Activated T-helper 9 cell treated with anti-CD3 and anti-CD28 coated beads, Interleukin-2, amount 50 U/mL, for 16 hours (primary cell): ENCODE measurements around the gene ABCB7.
"Not testable (repeated sequence)": the region's sequence is repeated elsewhere in the genome, so short reads cannot be mapped to it uniquely, and the experiment has no call there.

Source experiments
- DNase-seq: peaks from one replicate; pipeline ENCODE4 v3.0.0-alpha.2; 2020; ENCODE audit warnings: low read depth

ABCB7 gene

DNA sequence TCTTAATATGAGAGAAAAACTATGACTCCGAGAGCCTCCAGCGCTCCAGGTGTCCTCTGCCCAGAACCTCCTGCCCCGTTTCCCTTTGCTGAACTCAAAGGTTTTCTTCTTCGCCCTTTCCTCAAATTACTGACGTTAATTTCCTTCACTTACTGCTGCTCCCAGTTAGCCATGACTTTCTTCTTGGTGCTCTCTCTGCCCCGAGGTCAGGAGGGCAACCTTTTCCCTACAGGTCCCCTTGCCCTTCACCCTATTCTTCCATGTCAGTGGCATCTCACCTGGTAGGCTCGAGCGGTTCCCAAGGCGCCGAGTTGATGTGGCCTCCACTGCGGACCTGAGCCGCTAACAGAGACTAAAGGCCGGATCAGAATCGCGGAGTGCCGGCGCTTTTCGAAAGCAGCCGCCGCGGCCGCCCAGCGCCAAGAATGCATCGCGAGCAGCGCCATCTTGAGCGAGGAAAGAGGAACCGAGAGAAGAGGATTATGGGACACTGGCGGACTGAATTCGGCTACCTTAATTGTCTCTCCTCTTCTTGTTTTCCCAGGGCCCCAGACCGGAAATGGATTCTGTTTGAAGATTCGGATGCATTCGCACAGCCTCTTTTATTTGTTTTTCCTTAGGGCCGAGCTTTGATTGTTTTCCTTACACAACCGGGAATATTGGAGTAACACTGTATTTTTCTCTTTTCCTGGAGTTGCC lies at the start of gene ABCB7:
Gene ABCB7 (minus strand): TSS at position 457 of the 699 bp plus-strand sequence. CDS start 11 bp downstream, at position 446.
- DNase-seq: peak; percentile 34

DNA sequence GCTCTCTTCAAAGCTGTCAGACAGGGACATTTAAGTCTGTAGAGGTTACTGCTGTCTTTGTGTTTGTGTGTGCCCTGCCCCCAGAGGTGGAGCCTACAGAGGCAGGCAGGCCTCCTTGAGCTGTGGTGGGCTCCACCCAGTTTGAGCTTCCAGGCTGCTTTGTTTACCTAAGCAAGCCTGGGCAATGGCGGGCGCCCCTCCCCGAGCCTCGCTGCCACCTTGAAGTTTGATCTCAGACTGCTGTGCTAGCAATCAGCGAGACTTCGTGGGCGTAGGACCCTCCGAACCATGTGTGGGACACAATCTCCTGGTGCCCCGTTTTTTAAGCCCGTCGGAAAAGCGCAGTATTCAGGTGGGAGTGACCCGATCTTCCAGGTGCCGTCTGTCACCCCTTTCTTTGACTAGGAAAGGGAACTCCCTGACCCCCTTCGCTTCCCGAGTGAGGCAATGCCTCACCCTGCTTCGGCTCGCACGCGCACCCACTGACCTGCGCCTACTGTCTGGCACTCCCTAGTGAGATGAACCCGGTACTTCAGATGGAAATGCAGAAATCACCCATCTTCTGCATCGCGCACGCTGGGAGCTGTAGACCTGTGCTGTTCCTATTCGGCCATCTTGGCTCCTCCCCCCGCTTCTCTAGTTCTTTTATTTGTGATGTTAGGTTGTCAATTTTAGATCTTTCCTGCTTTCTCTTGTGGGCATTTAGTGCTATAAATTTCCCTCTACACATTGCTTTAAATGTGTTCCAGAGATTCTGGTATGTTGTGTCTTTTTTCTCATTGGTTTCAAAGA lies 32.5 kb upstream of the ABCB7 start:
- DNase-seq: not testable (repeated sequence)

DNA sequence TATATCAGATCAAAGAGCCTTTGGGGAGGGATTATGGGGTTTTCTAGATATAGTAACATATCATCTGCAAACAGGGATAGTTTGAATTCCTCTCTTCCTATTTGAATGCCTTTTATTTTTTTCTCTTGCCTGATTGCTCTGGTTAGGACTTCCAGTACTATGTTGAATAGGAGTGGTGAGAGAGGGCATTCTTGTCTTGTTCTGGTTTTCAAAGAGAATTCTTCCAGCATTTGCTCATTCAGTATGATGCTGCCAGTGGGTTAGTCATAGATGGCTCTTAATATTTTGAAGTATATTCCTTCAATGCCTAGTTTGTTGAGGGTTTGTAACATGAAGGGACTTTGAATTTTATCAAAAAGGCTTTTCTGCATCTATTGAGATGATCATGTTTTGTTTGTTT lies 25.6 kb upstream of the ABCB7 start:
- no peak for DNase-seq

DNA sequence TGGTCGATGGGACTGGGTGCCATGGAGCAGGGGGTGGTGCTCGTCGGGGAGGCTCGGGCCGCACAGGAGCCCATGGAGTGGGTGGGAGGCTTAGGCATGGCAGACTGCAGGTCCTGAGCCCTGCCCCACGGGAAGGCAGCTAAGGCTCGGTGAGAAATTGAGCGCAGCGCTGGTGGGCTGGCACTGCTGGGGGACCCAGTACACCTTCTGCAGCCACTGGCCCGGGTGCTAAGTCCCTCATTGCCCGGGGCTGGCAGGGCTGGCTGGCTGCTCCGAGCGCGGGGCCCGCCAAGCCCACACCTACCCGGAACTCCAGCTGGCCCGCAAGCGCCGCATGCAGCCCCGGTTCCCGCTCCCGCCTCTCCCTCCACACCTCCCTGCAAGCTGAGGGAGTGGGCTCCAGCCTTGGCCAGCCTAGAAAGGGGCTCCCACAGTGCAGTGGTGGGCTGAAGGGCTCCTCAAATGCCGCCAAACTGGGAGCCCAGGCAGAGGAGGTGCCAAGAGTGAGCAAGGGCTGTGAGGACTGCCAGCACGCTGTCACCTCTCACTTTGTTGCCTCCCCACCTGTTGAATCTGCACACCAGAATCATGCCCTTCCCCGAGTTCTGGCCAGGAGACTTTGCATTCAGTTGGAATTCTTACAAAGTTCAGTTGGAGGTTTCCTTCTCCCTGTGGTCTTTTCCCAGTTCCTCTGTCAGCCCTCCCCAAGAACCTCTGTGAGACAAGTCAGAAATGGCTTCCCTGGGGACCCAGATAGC lies 23.6 kb upstream of the ABCB7 start:
- DNase-seq: not testable (repeated sequence)

DNA sequence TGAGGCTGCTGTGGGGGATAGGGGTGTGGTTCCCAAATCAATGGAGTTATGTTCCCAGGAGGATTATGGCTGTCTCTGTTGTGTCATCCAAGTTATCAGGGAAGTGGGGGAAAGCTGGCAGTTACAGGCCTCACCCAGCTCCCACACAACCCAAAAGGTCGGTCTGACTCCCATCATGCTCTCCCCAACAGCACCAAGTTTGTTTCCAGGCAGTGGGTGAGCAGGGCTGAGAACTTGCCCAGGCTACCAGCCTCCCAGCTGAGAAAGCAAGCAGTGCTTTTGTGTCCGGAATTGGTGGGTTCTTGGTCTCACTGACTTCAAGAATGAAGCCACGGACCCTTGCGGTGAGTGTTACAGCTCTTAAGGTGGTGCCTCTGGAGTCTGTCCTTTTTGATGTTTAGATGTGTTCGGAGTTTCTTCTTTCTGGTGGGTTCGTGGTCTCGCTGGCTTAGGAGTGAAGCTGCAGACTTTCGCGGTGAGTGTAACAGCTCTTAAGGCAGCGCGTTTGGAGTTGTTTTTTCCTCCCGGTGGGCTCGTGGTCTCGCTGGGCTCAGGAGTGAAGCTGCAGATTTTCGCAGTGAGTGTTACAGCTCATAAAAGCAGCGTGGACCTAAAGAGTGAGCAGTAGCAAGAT lies 16.3 kb upstream of the ABCB7 start:
- DNase-seq: not testable (repeated sequence)

DNA sequence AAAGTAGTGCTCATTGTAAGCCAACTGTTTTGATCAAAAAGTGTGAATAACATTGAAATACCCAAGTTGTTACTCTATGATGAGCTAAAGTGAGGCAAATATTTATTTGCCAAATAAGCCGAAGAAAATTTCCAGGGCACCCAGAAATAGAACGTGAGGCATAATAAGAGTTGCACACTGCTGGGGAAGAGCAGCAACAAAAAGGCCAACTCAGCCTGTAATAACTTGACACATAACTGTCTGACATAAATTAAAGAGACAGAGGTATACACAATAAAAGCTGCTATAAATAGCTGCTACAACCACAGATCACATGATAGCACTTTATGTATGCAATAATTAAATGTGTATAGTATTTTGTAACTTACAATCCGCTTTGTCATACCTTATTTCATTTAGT lies 2.0 kb upstream of the ABCB7 start:
- no peak for DNase-seq

DNA sequence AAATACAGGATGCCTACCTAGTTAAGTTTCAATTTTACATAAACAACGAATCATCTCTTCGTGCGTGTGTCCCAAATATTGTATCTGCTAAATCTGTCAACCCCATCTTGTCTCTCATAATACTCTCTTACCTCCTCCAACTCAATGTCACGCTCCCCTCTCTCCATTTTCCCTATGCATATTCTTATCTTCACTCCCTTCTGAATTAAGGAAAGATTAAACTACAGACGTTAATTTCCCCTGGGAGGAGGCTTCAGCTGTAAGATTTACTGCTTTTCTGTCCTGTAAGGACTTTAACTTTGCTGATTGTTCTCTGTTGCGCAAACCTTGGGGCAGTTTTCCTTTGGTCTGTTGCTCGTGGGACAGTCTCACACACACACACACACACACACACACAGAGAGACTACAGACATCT lies 455 bp upstream of the ABCB7 start:
- no peak for DNase-seq

DNA sequence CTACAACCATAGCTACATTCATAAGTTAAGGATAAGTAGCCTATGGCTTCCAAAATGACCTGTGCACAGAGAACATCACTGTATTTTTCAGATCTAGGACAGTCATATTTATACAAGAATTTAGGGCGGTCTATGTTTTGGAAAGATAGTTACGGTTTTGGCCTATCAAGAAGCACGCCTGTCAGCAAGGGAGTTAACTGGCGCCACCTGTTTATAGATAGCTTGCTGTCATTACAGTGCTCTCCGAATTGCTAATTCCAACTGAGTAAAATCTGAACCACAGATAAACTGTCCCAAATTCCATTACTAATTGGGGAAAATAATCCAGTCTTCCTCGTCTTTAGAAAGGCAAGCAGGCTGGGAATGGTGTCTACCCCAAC lies 646 bp downstream of the ABCB7 start:
- DNase-seq: no peak

DNA sequence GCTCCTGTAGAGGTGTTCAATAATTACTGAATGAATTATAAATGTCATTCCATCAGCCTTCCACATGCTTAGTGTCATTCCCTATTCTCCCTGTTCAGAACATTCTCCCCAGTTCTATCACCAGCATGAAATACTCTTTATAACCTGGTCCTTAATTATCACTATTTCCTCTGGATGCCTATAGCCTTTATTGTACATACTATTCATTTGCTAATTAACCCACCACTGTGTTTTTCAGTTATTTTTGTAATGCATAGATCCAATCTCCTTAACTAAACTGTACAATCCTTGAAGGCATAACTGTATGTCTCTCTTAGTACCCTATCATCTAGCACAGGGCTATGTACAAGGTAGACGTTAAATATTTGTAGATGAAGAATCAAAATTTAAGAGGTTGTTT lies 1.2 kb downstream of the ABCB7 start:
- DNase-seq: no peak

DNA sequence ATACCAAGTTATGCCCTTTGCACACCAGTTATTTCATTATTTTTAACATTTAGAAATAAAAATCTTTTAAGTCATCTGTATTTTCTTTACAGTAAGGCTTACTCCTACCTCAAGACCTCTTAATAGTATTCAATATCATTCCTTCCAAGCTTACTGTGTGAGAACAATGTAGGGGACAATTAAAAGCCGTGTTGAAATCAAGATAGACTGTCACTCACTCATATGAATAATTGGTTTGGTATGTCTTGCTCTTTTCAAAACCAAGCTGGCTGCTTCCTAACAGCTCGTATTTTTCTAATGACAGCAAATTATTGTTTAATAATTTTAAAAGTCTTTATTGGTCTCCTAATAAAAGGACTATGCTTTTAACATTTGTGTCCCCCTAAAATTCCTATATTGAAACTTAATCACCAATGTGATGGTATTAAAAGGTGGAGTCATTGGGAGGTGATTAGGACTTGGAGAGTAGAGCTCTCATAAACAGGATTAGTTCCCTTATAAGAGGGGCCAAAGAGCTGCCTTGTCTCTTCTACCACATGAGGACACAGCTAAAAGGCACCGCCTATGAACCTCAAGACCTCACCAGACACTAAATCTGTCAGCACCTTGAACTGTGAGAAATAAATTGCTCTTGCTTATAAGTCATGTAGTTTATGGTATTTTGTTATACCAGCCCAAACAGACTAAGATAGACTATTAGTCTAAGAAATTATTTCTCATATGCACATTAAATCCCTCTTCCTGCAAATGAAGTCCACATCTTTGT lies 4.1 kb downstream of the ABCB7 start:
- no peak for DNase-seq

DNA sequence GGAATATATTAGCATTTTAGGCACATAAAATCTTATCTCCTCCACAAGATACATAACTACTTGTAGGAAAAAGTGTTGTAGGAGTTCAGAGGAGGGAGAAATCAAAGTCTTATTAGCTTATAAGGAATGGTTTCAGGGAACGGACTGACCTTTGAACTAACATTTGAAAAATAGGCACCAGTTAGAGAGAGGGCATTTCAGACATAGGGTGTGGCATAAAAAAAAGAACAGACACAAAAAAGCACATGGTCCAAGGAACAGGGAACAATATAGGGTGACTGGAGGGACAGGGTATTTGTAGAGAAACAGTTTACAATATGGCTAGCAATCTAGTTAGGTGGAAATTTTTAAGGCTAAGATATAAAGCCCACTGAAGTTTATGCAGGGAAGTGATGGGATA lies 6.4 kb downstream of the ABCB7 start:
- DNase-seq: no peak

DNA sequence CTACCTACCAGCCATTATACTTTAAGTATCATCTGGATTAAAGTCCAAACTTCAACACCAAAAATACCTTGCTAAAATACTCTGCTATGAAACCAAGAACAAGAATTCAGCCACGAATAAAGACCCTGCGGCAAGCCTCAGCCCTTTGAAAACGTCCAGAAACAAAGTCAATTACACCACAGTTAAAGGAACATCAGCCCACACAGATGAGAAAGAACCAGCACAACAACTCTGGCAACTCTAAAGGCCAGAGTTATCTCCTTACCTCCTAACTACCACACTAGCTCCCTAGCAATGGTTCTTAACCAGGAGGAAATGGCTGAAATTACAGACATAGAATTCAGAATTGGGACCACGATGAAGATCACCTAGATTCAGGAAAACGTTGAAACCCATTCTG lies 23.4 kb downstream of the ABCB7 start:
- DNase-seq: no peak

DNA sequence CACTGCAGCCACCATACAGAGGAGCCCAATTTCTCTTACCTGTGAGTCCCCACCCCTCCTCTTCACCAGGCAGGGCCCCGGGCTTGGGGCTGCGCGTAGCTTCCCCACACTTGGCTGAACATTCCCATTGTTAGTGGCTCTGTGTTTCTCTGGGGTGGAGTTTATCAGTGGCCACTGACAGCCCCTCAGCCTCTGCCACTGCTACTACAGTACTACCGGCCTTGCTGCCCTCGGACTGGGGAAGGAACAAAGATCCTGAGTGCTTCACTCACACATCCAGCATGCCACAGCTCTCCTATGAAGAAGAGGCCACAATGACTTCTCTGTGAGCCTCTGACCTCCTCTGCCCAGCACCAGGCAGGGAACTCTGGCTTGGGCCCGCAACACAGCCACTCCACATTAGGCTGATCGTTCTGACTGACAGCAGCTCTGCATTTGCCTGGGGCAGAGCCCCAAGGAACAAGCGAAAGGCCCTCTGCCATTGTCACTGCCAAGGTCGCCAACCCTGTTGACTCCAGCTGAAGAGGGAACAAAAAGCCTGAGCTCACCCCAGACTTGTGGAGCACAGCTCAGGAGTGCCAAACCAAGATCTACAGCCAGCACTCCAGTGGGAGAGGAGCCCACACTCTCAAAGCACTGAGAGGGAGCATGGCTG lies 24.0 kb downstream of the ABCB7 start:
- no peak for DNase-seq

DNA sequence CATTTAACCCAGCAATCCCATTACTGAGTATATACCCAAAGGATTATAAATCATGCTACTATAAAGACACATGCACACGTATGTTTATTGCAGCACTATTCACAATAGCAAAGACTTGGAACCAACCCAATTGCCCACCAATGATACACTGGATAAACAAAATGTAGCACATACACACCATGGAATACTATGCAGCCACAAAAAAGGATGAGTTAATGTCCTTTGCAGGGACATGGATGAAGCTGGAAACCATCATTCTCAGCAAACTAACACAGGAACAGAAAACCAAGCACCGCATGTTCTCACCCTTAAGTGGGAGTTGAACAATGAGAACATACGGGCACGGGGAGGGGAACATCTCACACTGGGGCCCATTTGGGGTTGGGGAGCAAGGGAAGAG lies 27.0 kb downstream of the ABCB7 start:
- not testable (repeated sequence) for DNase-seq

DNA sequence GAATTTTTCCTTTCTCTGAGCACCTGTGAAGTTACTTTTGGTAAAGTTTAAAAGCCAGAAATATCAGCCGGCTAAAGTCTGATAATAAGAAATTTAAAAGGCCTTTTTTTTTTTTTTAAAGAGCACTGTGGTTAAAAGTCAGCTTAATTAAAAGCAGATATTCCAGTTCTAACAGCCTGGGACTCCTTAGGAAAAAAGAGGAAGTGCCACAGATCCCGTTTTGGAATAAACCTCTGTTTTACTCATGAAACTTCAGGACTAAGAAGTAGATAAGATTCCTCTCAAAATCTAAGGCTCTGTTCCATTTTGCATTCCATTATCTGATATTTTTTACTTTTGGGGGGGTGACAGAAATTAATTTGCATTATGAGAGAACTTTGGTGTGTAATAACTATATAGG lies 37.8 kb downstream of the ABCB7 start:
- no peak for DNase-seq

DNA sequence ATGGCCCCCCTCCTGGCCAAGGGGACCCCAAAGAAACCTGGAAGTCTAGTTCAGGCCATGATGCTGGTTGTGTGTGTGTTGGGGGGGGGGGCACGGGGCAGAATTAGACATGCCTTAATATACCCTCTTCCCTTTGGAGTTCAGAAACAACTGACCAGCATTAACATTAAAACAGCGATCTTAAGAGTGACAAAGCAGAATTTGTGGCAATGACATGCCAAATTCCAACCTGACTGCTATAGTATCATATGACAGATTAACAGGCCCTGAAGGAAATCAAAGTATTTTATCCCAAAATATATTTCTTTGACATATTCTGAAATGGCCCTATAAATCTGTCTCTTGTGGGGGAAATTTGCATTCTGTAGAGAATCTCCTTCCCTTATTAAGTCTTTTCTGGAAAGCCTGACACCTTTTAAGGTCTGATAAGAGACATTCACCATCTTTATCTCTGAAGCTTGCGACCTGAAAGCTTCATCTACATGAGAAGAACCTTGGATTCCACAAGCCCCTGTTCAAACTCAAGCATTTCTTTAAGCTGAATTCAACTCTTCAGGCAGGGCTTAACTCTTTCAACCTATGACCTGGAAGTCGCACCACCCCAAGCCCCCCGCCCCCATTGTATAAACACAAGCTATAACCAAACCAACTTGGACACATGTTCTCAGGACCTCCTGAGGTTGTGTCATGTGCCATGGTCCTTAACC lies 40.2 kb downstream of the ABCB7 start:
- no peak for DNase-seq

DNA sequence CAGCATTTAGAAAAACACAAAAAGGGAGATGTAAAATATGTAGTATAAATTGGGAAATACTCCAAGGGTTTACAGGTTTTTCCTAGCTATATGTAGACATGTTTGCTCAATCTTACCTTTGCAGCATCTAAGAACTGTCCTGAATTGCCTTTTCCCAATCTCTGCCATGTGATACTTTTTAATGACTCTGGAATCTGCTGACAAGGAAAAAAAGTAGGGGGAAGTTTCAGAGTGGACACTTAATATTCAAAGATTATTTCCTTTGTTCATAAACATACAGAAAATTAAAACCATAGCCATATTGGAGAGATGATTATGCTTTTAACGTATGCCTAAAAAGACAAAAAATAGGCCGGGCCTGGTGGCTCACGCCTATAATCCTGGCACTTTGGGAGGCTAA lies 41.4 kb downstream of the ABCB7 start:
- no peak for DNase-seq

DNA sequence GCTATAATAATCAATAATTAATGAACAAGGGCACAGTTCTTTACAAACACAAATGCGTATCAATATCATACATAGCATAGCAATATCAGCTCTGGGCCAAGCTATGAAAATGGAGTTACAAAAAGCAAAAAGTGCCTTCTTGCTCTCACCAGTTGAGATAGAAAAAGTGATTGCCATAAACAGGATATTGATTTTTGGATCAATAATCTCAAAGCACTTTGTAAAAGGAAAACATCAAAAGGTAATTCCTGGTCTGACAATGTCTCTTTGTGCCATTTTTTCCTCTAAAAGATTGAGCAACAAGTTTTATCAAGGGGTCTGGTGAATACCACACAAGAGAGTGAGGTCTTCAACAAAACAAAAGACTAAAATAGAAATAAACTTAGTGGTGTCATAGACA lies 42.4 kb downstream of the ABCB7 start:
- DNase-seq: no peak

DNA sequence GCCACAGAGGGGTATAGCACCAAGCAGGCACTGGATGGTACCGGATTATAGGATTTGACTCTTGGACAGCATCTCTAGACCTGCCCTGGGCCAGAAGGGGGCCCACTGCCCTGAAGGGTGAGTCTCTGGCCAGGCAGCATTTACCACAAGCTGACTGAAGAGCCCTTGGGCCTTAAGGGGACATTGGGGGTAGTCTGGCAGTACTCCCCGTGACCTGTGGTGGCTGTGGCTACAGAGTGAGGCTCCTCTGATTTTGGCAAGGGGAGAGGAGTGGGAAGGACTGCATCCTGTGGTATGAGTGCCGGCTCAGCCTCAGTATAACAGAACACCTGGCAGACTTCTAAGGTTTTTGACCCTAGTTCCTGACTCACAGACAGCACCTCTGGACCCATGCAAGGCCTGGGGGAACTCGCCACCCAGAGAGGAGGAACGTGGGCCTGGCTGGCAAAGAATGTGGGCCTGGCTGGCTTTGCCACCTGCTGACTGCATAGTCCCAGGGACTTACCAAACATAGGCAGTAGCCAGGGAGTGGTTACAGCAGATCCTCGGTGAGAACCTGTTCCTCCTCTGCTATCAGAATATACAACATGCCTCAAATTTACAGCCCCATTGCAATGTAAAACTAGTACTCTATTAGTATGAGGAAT lies 48.1 kb downstream of the ABCB7 start:
- DNase-seq: no peak

DNA sequence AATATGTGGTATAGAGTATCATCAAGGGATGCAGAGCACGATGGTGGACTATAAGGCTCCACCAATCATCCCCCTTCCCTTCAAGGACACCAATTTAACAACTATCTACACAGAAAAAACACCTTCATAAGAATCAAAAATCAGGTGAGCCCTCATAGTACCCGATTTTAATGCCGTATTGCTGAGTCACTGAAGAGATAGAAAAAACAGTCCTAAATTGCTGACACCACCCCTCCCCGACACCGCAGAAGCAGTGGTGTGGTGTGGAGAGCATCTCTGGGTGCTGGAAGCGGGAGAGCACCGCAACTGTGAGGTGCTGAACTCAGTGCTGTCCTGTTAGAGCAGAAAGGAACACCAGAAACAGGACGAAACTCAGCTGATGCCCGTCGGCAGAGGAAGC lies 49.3 kb downstream of the ABCB7 start:
- DNase-seq: no peak
